HEK293 (cell line): ENCODE results near the gene CCDC141.
"Not testable (repeated sequence)": the region's sequence is repeated elsewhere in the genome, so short reads cannot be mapped to it uniquely, and the experiment has no call there.

Experiments
- ZNF132 ChIP-seq: fragments of 450-650 bp; formaldehyde crosslinking; IDR thresholded peaks from 2 replicates; pipeline ENCODE4 v1.5.1; 2017; ENCODE audit warnings: missing biosample characterization, missing genetic modification characterization, borderline replicate concordance
- ZNF776 ChIP-seq: fragments of 450-650 bp; formaldehyde crosslinking; IDR thresholded peaks from 2 replicates; pipeline ENCODE4 v1.5.0; 2017; ENCODE audit warnings: missing biosample characterization, missing genetic modification characterization, borderline replicate concordance
- TF ChIP-seq, protein P1 (sequence below): fragments of 450-650 bp; formaldehyde crosslinking; IDR thresholded peaks from 2 replicates; pipeline ENCODE4 v1.5.1; 2016; ENCODE audit warnings: missing biosample characterization, missing genetic modification characterization

DNA sequence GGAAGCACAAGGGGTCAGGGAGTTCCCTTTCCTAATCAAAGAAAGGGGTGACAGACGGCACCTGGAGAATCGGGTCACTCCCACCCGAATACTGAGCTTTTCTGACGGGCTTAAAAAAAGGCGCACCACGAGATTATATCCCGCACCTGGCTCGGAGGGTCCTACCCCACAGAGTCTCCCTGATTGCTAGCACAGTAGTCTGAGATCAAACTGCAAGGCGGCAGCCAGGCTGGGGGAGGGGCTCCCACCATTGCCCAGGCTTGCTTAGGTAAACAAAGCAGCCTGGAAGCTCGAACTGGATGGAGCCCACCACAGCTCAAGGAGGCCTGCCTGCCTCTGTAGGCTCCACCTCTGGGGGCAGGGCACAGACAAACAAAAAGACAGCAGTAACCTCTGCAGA, 67.3 kb downstream of the CCDC141 start:
- not testable (repeated sequence) for TF ChIP-seq ZNF132, ZNF776 (tag by site-specific recombination)
- TF ChIP-seq, protein P1, sequence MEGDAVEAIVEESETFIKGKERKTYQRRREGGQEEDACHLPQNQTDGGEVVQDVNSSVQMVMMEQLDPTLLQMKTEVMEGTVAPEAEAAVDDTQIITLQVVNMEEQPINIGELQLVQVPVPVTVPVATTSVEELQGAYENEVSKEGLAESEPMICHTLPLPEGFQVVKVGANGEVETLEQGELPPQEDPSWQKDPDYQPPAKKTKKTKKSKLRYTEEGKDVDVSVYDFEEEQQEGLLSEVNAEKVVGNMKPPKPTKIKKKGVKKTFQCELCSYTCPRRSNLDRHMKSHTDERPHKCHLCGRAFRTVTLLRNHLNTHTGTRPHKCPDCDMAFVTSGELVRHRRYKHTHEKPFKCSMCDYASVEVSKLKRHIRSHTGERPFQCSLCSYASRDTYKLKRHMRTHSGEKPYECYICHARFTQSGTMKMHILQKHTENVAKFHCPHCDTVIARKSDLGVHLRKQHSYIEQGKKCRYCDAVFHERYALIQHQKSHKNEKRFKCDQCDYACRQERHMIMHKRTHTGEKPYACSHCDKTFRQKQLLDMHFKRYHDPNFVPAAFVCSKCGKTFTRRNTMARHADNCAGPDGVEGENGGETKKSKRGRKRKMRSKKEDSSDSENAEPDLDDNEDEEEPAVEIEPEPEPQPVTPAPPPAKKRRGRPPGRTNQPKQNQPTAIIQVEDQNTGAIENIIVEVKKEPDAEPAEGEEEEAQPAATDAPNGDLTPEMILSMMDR: not testable (repeated sequence)
